Activated CD8-positive, alpha-beta memory T cell treated with anti-CD3 and anti-CD28 coated beads, Interleukin-2, amount 50 U/mL, for 4 hours (primary cell): ENCODE results near the gene USP10.
"Not testable (repeated sequence)": the region's sequence is repeated elsewhere in the genome, so short reads cannot be mapped to it uniquely, and the experiment has no call there.

Source experiments
- DNase-seq: peaks from one replicate; pipeline ENCODE4 v3.0.0-alpha.2; 2020

USP10 gene

DNA sequence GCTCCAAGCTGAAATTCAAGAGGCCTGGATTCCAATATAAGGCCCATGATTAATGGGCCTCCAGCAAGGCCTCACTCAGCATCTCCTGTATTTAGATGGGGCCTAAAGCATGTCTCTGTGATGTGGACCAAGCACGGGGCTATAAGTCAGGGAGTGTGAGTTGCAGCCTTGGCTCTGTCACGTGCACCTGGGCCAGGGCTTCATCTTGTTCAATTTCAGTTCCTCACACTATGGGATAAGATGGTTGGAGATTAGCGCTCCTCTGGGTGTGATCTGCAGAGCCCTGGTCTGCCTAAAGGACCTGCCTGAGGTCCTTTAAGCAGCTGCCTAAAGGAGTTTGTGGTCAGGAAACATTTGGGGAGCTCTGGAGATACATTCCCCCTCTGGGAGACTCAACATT is 26.2 kb upstream of the USP10 start:
- no peak for DNase-seq

DNA sequence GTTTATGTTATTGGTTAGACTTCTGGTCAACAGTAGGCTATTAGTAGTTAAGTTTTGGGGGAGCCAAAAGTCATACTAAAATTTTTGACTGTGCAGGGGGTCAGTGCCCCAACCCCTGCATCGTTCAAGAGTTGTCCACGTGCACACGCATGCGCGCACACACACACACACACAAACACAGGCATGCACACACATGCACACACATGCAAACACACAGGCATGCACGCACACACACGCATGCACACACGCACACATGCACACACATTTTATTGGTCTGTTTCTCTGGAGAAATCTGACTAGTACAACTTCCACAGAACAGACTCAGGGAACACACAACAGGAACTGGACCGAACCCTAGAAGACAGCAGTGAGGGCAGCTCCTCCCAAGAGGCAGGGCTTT is 24.4 kb upstream of the USP10 start:
- DNase-seq, result no peak

DNA sequence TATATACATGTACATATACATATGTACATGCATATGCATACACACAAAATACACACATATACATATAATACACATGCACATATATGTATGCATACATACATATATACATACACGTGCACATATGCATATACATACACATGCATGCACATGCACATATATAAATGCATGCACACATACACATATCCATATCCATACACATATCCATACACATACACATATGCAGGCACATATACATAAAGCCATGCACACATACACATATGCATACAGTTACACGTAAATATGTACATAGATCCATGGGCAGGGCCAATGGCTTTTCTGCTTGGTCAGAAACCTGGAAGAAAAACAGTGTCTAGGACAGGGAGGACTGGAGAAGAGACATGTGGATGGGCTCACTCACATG is 23.9 kb upstream of the USP10 start:
- DNase-seq, result no peak

DNA sequence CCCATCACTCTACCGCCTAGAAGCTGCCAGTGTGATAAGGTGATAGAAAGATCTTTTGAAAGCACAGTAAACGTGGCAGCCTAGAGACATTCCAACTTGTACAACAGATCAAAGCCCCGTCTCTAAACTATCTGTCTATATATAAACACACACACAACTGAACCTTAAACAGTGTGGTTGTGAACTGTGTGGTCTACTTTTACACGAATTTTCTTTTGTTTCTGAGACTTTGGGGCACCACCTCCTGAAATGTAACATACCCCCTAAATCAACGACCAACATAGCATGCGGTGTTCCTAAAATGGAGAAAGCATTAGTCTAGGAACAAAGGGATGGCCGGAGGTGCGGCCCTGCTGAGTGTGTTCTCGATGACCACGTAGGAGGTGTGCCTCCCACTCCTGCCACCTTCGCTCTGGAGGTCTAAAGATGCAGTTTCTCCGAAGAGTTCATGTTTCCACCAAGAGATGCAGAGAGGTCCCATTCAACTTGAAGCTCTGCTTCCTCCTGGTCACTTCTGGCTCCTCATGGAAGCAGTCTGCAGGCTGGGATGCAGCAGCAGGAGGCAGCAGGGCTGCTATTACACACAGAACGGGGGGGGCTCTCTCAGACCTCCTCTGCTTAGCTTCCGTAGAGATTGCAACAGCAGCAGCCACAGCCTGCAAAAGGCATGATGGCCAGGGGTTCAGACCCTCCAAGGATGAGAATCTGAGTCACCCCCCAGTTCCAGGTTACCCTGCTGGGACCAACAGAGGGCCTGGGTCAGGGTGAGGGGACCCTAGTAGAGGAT is 22.6 kb upstream of the USP10 start:
- DNase-seq, result no peak

DNA sequence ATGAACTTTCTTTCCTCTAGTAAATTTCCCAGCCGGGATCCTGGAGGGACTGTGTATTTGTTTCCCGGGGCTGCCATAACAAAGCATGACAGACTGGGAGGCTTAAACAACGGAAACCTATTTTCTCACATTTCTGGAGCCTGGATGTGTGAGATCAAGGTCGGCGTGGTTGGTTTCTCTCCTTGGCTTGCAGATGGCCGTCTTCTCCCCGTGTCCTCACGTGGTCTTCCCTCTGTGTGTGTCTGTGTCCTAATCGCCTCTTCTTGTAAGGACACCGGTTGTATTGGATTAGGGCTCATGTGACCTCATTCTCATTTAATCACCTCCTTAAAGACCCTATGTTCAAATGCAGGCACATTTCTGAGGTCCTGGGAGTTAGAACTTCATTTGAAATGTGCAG is 22.0 kb upstream of the USP10 start:
- DNase-seq, result no peak

DNA sequence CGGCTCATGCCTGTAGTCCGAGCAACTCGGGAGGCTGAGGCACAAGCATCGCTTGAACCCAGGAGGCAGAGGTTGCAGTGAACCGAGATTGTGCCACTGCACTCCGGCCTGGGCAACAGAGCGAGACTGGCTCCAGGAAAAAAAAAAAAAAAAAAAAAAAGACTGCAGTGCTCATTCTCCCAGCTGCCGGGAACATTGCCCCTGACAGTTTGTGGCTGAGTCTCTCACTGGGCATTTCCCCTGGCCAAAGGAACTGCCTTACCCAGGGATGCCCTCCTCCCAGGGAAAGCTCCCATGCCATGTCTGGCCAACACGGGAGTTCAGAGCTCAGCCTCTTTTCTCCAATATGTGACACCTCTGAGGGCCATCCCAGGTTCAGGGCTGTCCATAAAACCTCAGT is 21.3 kb upstream of the USP10 start:
- DNase-seq, result no peak

DNA sequence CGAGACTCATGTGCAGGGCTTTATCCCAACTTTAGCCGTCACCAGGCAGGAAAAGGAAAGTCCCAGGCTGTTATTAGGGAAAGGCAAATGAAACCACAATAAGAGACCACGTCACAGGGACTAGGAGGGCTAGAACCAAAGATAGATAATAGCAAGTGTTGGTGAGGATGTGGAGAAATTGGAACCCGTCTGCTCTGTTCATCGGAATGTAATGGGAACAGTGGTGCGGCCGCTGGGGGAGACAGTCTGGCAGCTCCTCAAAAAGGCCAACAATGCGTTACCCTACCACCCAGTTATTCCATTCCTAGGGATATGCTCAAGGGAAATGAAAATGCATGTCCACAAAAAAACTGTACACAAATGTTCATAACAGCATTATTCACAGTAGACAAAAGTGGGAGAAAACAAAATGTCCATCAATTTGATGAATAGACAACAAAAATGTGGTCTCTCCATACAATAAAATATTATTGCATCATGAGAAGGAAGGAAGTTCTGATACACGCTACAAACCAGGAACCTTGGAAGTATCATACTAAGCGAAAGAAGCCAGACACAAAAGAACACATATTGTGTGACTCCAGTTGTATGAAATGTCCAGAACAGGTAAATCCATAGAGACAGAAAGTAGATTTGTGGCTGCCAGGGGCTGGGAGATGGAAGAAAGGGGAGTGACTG is 19.5 kb upstream of the USP10 start:
- no peak for DNase-seq

DNA sequence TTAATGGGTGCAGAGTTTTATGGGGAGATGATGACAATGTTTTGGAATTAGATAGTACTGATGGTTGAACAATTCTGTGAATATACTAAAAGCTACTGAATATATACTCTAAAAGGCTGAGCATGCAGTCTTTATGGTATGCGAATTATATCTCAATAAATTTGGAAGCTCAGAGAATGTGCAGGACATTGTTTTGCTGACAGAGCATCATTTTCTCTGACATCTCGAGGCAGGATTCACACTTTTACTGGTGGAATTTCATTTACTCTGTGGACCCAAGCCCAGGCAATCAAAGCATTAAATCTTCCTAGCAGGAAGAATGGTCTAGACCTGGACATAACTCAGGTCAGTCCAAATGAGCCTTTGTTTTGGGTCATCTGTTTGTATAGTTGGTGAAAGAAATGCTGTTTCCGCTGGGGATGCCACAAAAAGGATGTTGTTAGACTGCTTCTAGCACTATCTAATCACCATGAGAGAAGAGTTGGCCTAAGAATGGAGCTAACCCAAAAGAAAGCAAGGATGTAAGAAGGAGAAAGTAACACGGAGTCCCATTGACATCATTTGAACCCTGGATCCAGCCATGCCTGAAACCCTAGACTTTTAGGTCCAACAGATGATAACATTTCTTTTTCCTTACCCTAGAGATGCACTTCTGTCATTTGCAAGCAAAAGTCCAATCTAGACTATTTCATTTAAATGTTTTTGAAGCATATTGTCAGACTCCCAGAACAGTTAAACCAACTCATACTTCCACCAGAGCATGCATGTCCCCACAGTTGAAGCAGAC is 18.8 kb upstream of the USP10 start:
- no peak for DNase-seq

DNA sequence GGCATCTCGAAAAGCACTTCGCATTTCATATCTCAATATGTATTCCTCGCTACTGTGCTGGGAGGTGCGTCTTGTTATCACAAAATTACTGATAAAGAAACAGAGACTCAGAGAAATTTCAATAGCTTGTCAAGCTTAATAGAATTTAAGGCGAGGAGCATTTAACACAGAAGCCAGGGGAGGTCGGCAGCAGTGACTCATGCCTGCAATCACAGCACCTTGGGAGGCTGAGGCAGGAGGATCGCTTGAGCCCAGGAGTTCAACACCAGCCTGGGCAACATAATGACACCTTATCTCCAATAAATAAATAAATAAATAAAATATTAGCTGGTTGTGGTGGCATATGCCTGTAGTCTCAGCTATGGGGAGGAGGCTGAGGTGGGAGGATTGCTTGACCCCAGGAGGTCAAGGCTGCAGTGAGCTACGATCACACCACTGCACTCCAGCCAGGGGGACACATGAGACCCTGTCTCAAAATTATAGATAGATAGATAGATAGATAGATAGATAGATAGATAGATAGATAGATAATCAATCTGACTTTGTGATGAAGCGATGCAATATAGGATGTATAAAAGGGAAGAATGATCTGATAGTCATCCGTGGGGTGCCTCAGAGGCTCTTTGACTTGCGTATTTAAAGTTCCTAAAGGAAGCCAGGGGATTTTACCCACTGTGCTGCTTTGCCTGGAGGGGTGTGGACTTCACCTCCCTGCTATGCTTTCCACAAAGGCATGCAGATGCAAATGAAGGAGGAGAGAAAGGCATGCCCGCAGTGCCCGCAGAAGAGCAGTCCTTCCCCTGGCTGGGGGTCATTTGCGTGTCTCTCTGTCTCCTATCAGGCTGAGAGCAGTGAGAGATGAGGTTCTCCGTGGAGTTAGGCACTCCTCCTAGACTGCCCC is 15.9 kb upstream of the USP10 start:
- DNase-seq, result no peak

DNA sequence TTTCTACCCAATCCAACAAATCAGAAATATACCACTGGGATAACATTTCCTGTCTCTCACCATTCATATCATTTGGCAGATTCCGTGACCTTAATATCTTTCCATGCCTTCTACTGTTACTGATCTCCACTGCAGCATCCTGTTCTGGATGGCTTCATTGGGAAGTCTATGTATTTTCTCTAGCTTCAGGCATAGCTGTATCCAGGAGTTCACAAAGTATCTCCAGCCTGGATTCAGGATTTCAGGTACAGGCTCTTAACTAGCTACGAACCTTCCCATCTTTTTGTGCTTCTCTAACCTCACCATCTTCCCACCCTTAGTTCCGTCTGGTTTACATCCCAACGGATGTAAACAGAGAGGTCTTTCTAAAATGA is 15.2 kb upstream of the USP10 start:
- DNase-seq, result no peak

DNA sequence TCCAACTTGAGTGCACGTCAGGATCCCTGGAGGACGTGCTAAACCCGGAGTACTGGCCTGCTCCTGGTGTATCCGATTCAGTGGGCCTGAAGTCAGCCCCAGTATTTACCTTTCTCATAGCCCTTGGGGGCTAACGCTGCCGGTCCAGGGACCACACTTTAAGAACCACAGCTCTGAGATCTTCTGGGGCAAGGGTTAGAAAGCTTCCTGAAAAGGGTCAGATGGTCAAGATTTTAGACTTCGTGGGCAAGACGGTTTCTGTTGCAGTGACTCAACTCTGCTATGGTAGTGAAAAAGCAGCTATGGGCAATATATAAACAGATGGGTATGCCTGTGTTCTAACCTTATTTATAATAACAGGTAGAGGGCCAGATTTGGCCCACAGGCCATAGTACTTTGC is 14.6 kb upstream of the USP10 start:
- no peak for DNase-seq

DNA sequence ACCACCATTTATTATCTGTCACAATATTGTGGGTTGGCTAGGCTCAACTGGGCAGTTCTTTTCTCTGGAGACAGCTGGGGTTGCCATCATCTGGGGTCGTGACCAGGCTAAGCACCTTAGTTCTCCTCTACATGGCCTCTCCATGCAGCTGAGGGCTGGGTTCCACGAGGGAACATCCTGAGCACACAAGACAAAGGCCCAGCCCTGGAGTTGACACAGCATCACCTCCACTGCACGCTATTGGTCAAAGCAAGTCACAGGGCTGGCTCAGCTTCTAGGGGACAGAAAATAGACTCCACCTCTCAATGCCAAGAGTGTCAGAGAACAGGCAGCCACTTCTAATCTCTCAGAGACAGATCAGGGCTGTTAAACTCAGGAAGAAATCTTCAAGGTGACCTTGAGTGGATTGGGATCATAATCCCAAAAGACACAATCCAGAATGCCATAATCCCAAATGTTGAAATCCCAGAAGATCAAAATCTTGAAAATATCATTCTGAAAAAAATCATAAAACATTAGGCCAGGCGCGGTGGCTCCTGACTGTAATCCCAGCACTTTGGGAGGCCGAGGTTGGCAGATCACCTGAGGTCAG is 13.0 kb upstream of the USP10 start:
- no peak for DNase-seq

DNA sequence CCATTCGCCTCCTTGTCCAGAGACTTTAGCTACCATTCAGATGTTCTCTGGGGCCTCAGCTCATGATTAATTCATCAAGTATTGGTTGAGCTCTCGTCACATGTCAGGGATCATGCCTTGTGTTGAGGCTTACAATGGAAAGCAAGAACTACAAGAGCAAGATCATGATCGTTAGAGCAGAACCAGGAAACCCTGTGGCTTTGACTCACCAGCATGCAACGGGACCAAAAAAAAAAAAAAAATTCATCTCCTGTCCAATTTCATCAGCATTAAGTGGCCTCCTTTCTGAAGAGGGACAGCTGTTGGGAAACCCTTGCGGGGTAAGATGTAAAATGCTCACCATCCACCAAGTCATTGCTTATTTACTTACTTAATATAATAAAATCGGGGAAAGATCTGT is 12.1 kb upstream of the USP10 start:
- no peak for DNase-seq

DNA sequence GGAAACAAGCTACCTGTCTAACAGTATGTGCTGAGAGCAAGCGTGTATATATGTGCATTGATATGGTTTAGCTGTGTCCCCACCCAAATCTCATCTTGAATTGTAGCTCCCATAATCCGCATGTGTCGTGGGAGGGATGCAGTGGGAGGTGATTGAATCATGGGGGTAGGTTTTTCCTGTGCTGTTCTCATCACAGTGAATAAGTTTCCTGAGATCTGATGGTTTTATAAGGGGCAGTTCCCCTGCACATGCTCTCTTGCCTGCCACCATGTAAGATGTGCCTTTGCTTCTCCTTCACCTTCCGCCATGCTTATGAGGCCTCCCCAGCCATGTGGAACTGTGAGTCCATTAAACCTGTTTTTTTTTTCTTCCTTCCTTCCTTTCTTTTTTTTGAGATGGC is 11.6 kb upstream of the USP10 start:
- not testable (repeated sequence) for DNase-seq

DNA sequence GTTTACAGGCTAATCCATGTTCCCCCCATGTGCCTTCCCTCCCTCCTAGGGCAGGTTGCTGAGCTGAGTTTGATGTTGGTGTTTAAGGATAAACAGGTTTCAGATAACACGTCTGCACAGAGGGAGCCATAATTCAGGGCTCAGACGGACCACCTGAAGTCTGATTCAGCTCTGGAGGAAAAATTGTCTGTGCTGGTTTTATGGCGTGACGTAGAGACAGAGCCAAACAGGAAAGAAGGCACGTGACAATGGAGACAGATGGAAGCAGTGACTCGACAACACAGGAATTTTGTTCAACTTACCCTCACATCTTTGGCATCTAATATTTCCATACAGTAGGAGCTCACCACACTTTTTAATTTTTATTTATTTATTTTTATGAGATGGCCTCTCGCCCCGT is 10.7 kb upstream of the USP10 start:
- no peak for DNase-seq

DNA sequence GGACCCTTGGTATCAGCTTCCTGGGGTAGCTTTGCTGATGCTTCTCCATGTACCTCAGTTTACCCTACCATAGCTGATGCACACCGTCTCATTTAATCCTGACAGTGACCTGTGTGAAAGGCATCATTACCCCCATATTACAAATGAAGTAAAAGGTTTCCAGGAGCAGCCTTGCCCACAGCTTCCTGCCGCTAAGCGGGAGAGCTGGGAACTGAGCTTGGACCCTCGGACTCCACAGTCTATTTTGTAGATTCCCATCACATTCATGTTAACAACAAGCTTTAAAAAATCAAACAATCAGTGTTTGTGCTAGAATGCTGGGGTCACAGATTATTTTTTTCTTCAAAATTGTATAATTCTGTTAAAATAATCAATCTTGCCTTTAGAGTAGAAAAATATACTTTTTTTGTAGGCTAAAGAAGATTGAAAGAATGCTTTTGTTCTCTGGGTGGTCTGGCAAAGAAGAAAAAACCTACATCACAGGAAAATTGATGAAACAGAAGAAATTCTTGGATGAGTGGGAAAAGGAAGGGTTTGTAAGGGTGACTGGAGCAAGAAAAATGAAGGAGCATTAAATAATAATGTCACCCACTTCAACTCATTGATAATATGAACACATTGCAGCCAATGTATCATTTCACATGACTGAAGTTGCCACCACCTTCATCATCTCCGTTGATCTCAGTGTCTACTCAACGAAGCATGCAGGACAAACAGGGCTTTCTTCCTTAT is 9.5 kb upstream of the USP10 start:
- DNase-seq, result no peak

DNA sequence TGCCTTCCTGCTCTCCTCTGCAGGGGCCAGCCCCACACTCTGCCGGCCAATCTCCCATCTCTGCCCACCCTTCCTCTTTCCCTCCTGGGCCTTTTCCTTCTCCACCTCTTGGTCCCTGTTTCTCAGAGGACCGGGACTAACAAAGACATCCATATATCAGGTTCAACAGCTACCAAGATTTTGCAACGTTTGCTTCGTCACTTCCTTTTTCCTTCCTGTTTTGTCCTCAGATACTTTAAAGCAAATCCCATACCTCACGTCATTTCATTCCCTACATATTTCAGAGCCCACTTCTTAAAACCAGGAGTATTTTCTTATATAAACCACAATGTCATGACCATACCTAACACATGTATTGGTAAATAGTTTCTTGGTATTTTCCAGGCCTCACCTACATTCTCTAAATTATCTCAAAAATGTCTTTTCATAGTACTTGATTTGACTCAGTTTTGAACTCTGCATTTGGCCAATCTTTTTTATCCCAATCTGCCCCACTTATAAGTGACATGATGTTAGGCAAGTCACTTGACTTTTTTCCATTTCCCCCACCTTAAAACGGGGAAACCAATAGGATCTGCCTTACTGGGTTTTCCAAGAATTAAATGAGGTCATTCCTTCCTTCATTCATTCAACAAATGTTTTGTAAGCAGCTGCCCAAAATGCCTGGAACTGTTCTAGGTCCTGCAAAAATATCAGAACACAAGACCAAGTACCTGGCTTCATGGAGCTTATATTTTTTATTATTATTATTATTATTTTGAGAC is 7.2 kb upstream of the USP10 start:
- DNase-seq, result no peak

DNA sequence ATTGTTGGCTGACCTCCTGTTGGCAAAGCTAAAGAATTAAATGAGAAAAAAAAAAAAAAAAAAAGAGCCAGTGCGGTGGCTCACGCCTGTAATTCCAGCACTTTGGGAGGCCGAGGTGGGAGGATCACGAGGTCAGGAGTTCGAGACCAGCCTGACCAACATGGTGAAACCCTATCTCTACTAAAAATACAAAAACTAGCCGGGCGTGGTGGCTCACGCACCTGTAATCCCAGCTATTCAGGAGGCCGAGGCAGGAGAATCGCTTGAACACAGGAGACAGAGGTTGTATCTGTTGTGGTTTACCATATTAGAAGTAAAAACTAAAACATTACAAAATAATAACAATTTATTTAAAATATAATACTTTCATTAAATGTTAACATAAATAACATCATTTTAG is 5.9 kb upstream of the USP10 start:
- DNase-seq, result not testable (repeated sequence)

DNA sequence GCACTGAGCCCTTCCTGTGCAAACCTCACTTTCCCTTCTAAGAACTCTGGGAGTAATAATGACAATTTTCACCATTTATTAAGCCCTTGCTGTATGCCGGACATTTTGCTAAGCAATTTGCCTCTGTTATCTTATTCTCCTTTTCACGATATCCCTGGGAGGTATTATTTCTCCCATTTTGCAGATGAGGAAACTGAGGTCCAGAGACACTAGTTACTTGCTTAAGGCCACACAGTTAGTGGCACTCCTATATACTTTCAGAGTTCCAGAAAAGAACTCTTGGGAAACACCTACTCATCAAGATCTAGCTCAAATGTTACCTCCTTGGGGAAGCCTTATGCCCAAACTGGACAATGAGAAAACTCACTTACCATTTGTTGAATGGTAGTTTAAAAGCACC is 4.8 kb upstream of the USP10 start:
- DNase-seq, result no peak

DNA sequence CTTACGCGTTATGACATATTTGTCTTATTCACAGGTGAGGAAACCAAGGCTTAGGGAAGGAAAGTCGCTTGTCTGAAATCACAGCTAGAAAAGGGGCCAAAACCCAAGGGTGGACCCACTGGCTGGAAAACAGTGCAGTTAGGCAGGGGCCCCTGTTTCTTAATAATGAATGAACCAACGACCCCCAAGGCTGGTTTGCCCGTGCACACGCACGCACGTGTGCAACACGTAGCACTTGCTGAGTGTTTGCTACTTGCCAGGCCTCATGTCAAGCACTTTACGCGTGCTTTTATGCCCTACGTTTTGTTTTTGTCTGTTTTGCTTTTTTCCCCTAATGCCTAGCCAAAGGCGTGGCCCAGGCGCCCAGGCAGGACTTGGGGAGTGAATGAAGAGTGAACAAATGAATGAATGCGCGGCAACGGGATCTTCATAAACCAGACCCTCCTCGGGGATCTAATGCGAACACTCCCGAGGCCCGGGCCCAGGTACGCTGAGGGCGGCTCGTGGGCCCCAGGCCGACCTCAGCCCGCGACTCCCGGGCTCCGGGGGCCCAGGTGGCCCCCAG is 571 bp upstream of the USP10 start:
- DNase-seq, result no peak
